Measurements from ENCODE around the gene LAMA3.

Gene LAMA3

DNA sequence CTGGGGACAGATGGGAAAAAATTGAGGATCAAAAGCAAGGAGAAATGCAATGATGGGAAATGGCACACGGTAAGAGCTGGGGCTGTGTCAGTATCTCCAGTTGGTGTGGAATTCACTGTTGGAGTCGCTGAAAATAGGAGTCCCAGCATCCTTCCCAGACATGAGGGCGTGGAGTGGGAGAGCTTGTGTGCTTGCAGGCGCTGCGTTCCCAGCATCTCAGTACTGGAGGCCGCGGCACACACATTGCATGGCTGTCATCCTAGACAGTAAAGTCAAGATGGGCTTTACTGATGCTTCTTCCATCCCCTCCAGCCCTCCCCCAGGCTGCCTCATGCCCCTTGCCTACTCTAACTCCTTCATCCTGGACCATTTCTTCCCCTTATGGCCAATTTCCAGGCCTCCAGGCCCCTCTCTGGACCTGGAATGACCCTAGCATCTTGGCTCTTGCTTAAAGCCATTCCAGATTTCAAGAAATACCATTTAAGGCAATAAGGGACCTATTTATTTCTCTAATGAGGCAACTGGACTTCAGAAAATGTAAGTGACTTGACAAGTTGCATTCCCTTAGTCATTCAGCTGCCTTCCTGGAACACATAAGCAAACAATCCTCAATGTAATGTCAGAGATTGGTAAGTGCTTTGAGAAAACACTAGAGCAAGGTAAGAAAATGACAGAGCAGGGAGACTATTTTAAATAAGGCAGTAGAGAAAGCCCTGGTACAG, 254.8 kb downstream of the LAMA3 start:
- DNase-seq: no peak

GRCh38 chr18:23945416-23946079, 256.3 kb downstream of the LAMA3 start:
- DNase-seq: no peak

DNA sequence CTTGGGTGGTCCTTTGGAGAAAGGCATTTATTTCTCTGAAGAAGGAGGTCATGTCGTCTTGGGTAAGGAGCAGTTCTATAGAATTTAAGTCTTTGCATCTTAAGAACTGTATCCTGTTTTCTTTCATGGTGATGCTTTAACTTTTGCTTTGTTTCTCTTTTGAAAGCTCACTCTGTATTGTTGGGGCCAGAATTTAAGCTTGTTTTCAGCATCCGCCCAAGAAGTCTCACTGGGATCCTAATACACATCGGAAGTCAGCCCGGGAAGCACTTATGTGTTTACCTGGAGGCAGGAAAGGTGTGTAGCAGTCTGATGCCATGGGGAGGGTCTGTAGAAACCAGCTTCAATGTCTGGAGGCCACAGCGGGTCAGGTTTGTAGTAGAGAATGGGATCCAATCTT, 260.6 kb downstream of the LAMA3 start:
- DNase-seq: no peak

DNA sequence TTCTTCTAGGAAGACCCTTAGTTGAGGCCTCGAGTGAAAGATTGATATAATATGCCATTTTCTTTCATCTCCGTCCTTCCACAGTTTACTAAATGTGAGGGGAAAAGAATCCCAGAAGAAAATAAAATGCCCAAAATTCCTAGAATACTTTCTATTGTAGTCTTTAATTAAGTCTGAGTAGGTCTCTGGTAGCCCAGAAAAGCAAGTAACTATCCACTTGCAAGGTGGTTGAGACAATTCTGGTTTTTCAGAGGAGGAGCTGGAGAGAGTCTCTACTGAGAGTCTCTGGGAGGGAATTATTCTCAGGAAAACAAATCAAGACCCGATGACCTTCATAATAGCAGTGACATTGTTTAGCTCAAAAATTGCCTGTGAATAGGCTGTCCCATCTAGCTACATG, 261.4 kb downstream of the LAMA3 start:
- DNase-seq: no peak

GRCh38 chr18:23951206-23951605, 262.0 kb downstream of the LAMA3 start:
- no peak for DNase-seq

DNA sequence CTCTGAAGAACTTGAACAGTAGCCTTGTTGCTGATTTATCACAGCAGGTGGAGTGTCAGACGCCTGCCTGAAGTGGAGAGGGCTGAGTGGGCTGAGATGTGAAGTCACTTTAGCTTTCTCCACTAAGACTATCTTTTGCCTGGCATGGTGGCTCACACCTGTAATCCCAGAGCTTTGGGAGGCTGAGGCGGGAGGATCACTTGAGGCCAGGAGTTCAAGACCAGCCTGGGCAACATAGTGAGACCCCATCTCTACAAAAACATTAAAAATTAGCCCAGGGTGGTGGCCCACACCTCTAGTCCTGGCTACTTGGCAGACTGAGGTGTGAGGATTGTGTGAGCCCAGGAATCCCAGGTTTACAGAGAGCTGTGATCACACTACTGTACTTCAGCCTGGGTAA, 264.7 kb downstream of the LAMA3 start:
- no peak for DNase-seq

- DNase-seq: no peak
These were observed 267.2 kb downstream of the LAMA3 start for GRCh38 chr18:23956483-23956882.

GRCh38 chr18:23958036-23958435, 268.8 kb downstream of the LAMA3 start:
- peak; percentile 13 for DNase-seq

DNA sequence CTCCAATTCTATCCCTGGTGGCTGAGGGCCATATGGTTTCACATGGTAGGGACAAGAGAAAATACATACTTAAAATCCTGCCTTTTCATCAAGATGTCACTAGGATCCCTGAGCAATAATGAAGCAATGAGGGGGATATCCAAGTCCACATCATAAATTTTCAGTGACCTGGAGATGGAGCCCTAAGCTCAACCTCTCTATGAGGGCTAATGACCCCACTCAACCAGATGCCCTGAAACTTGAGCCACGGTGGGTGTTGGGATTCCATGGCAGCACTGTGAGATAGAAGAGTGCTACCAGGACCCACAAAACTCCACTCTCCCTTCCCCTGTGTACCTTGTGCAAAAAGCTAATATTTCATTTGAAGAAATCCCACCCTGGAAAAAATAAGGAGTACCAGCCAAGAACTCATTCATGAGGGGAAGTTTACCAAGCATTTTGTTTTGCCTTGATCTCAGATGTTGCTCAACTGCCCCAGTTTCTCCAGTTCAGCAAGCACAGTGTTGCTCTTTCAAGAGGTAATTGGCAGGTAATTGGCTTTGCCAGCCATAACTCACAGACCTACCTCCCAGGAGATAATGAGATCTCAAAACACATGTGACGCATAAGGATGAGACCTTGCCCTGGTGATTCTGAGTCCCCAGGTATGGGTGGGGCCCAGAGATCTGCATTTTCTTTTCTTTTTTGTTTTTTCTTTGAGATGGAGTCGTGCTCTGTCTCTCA, 274.4 kb downstream of the LAMA3 start:
- no peak for DNase-seq

DNA sequence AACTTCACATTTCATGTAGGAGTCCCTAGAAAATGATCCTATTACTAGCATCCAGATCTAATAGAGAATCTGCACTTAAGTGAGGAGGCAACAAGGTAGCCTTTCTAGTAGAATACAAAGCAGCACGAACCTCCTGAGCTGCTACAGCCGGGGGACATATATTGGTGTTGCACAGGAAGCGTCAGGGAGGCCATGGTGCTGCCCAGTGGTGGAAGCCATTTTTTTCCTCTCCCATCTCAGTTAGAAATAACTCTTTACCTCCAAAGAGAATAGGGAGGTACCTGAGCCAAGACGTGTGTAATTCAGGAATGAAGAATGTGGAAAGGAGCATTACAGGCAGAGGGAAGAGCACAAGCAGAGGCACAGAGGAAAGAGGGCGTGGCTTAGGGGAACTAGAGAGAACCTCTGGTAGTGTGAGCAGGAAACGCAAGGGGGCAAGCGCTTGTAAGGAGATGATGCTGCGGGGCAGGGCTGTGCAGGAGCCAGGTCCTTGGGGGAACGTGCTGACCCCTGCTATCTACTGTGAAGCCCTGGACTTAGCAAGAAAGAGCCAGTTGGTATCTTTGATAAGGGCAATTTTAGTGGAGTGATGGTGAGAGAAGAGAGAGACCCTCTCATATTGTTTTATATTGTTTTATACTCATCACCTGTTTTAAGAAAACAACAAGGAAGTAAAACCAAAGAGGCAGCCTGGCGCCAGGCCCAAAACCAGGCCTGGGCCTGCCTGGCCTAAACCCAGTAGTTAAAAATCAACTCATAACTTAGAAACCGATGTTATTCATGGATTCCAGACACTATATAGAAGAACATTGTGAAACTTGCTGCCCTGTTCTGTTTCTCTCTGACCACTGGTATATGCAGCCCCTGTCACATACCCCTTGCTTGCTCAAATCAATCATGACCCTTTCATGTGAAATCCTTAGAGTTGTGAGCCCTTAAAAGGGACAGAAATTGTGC, 275.3 kb downstream of the LAMA3 start:
- no peak for DNase-seq

DNA sequence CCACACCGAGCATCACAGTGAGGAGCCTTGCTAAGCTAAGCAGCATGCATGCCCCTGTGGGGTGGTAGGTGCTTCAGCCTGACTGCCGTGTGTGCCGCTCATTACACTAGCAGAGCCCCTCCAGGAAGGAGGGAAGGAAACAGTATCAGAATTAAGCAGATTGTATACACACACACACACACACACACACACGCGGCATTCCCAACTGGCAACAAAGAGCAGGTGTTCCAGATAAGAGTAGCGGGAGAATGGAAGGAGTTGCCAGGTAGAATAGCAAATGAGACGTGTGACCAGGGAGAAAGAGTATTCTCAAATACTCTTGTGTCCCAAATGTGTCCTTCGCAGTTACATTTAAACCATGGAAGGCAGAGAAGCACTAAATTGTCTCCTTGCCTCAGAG, 277.7 kb downstream of the LAMA3 start:
- DNase-seq: no peak

DNA sequence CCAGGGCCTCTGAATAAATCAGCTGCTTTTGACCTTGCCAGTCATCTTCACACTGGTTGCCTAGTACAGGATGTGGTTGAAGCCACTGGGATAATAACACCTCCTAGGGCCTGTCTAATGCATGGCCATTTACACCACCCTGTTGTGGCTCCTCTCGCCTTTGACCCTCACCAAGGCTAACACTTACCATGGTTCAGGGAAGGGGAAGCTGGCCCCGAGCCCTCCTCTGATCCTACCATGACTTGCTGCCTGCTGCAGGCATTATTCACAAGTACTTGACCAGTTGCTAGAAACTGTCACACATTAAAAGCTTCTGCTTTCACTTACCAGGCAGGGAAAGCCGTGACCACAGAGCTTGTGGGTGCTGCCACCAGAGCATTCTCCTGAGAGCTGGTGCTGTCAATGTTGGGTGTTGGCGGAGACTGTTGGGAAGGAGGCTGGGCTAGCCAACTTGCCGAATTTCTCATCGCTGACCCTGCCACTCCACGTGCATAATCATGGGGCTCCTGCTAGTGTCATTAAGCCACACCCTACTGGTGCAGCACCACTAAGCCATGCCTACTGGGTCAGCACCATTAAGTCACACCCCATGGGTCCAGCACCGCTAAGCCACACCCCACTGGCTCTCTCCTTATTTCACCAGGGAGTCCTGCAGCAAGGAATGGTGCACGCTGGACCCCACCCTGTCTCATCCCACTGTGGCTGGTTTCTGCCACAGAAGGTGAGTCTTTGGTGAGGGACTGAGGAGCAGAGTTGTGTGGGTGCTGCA, 278.3 kb downstream of the LAMA3 start:
- DNase-seq: no peak

DNA sequence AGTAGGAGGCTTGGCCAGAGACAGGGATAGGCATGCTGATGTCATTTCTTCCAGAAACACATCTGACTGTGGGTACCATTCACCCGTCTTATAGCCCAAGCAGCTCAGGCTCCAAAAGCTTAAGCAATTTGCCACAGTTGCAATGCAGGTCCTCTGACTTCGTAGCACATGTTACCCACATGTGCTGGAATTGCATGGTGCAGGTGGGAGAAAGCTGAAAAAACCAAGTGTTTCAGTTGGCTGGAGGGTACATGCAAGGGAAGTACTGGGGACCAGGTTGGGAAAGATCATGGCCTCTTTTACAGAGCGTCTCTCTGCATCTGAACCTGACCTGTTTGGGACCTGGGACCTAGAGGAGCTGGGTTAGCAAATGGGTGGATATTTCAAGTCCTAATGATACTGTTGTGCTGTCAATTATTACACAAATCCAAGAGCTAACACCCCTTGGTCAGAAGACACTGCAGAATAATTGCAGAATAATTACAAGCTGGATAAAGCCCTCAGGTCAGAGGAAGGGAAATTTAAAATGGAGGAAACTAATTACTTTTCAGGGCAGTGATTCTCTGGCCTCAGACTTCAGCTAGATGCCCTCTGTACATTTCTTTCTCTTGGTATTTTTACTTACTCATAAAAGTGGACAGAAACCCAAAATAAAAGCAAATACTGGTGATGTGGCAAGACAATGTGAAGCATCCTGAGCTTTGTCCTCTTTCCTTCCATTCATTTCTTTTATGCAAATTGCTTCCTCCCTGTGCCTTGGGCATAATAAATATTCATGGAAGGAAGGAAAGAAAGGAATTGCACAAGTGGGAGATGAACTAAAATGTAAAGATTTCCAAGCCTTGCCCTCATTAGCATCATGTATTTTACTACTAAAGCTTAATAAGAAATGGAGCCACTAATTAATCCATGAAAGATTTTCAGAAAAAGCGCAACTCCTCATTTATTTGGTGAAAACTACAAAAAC, 279.7 kb downstream of the LAMA3 start:
- no peak for DNase-seq

- no peak for DNase-seq
These were observed 280.4 kb downstream of the LAMA3 start for GRCh38 chr18:23969664-23970063.

DNA sequence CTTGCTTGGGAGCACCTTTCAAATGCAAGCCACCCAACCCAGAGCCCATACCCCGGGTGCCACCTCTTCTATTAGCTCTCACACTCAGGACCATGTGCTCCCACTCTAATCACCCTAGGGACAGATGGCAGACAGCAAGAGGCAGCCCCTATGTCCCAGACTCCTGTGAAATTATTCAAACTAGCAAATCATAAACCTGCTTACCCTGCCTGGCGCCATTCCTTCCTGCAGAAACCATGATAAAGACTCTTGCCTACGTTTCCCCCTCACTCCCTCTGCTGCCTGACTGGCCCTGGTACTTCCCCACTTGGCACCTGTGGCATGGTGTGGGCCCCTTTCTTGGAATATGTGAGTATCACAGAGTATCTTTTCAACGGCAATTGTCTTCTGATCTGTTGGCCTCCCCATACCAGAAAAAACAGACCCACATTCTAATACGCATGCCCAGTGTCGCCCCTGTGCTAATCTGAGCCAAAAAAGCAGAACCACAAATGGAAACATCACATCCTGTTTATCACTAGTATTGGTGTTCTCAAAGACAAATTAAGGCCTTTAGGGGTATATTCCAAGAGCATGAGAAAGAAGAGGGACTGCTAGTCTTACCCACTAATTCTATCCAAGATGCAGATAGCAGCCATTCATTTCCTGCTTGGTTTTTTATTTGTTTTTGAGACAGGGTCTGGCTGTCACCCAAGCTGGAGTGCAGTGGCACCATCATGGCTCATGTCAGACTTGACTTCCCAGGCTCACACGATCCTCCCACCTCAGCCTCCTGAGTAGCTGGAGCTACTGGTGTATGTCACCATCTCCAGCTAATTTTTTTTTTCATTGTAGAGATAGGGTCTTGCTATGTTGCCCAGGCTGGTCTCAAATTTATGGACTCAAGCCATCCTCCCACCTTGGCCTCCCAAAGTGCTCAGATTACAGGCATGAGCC, 281.2 kb downstream of the LAMA3 start:
- DNase-seq: no peak

GRCh38 chr18:23971097-23971440, 281.8 kb downstream of the LAMA3 start:
- no peak for DNase-seq

DNA sequence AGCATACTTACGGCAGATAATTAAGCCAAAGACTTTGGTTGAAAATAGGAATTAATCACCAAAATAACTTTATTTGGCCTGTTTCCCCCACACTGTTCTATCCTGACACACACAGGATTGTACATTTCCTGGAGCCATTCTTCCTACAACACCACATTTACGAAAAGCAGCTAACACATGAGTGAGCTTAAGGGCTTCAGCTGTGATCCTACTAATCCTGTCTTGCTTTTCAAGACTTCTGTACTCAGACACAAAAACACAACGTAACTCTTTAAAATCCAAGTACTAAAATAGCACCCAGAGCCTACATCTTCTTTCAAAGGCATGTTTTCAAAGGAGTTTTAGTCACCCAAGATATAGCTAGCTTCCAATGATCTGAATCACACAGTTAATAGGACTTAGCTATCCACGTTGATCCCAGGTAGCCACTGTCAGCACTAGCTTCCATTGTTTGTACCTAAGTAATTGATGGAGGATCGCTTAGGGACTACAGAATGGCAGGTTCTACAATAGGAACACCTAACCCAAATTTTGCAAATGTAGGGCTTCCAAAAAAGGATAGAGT, 282.5 kb downstream of the LAMA3 start:
- peak; percentile 32 for DNase-seq

DNA sequence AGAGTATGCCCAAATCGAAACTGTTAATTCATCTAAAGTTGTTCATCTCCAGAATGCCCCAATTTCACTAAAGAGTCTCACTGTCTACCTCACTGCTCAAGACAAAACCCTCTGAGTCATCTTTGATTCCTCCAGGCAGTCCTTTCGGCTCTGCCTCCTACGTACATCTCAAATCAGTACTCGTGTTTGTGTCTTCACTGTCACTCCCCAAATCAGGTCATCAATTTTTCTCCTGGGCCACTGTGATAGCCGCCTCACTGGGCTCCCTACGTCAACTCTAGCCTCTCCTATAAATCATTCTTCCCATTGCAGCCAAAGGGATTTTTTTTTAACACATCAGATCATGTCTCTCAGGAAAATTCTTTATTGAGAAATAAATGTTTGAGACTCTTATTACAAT, 283.2 kb downstream of the LAMA3 start:
- no peak for DNase-seq

DNA sequence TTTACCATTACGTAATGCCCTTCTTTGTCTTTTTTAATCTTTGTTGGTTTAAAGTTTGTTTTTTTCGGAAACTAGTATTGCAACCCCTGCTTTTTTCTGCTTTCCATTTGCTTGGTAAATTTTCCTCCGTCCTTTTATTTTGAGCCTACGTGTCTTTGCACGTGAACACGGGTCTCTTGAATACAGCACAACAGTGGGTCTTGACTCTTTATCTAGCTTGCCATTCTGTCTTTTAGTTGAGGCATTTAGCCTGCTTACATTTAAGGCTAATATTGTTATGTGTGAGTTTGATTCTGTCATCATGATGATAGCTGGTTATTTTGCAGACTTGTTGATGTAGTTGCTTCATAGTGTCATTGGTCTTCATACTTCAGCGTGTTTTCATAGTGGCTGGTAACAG, 287.9 kb downstream of the LAMA3 start:
- no peak for DNase-seq
